Keratinocyte (primary cell): ENCODE data around the gene ARTN.

ENCODE experiments used
- EZH2 ChIP-seq: IDR thresholded peaks from one replicate; pipeline ENCODE4 v1.6.1; 2012; ENCODE audit warnings: inconsistent platforms, mild to moderate bottlenecking, low read length, moderate library complexity
- TF ChIP-seq, protein P1 (sequence below), 3 experiments: IDR thresholded peaks in 1 of 3; conservative IDR thresholded peaks in 1 of 3; optimal IDR thresholded peaks in 1 of 3; 2 replicates in 2 of 3; 3 replicates in 1 of 3; pipeline versions ENCODE3 to v1.5.1; 2011; ENCODE audit warnings: low read length in 3 of 3, mild to moderate bottlenecking in 3 of 3, moderate library complexity in 2 of 3, control low read depth in 1 of 3, inconsistent platforms in 1 of 3; ENCODE audit not compliant: insufficient read depth in 2 of 3; ENCODE audit errors: extremely low read depth in 1 of 3

GRCh38 chr1:43934101-43934985, 742 bp downstream of the ARTN start:
- TF ChIP-seq, protein P1, sequence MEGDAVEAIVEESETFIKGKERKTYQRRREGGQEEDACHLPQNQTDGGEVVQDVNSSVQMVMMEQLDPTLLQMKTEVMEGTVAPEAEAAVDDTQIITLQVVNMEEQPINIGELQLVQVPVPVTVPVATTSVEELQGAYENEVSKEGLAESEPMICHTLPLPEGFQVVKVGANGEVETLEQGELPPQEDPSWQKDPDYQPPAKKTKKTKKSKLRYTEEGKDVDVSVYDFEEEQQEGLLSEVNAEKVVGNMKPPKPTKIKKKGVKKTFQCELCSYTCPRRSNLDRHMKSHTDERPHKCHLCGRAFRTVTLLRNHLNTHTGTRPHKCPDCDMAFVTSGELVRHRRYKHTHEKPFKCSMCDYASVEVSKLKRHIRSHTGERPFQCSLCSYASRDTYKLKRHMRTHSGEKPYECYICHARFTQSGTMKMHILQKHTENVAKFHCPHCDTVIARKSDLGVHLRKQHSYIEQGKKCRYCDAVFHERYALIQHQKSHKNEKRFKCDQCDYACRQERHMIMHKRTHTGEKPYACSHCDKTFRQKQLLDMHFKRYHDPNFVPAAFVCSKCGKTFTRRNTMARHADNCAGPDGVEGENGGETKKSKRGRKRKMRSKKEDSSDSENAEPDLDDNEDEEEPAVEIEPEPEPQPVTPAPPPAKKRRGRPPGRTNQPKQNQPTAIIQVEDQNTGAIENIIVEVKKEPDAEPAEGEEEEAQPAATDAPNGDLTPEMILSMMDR (optimal IDR thresholded peaks at IDR 0.05 in 1 of 3, IDR thresholded peaks at IDR 0.05 in 1 of 3, conservative IDR thresholded peaks at IDR 0.05 in 1 of 3; ENCODE audit: extremely low read depth in 1 of 3, insufficient read depth in 2 of 3, low read length in 3 of 3) = peak in 2 of 3 experiments; percentile 87 to 98
- no peak for TF ChIP-seq EZH2
